ENCODE data around the gene GYPE. TPM values are rescaled to one million over a fixed set of nuclear protein-coding genes. Genes with fewer than 3 reads are reported as not detected.
A peak's percentile ranks its signal among the peaks of the same experiment; 100 is the strongest.
"Not testable (repeated sequence)": the region's sequence is repeated elsewhere in the genome, so short reads cannot be mapped to it uniquely, and the experiment has no call there.

The GYPE gene
- total RNA-seq, 1 donor from 2014 or later: not detected

DNA sequence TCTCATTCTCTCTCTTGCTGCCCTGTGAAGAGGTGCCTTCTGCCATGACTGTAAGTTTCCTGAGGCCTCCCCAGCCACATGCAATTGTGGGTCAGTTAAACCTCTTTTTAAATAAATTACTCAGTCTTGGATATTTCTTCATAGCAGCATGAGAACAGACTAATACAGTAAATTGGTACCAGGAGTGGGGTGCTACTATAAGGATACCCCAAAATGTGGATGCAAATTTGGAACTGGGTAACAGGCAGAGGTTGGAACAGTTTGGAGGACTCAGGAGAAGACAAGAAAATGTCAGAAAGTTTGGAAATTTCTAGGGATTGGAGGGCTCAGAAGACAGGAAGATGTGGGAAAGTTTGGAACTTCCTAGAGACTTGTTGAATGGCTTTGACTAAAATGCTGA lies 74.8 kb downstream of the GYPE start:
- H3K27ac Mint-ChIP-seq (ENCODE audit: unreplicated experiment): peak overlapping the region; percentile 67
- H3K9me3 Mint-ChIP-seq; H3K36me3 Mint-ChIP-seq (ENCODE audit: low read depth); H3K27me3 Mint-ChIP-seq (ENCODE audit: low read depth); H3K4me3 Mint-ChIP-seq; DNase-seq (ENCODE audit: low read depth, low spot score); H3K4me1 Mint-ChIP-seq: not testable (repeated sequence)

DNA sequence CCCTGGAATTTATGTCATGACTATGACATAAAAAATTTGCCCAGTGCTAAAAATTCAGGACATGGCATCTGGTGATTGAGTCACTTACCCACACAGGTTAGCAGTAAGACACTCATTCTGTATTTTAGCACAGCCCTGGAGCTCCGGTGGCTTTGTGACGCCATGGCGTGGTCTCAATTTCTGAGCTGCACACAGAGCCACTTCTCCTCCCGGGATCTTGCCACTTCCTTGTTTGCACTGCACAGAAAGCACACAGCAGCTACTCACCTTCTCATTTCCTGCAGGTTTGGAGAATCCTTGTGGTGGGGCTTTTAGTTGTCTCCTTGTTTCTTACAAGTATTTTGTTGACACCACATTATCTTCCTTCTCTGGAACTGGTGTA lies 76.1 kb downstream of the GYPE start:
- not testable (repeated sequence) for H3K9me3 Mint-ChIP-seq; DNase-seq (ENCODE audit: low read depth, low spot score); H3K4me3 Mint-ChIP-seq; H3K27ac Mint-ChIP-seq (ENCODE audit: unreplicated experiment); H3K27me3 Mint-ChIP-seq (ENCODE audit: low read depth); H3K36me3 Mint-ChIP-seq (ENCODE audit: low read depth); H3K4me1 Mint-ChIP-seq

Other genes with a start within 250 kb of the GYPE start
- gene FREM3, start 204.9 kb downstream of the GYPE start, total RNA-seq: not detected in 2 replicates
- gene GYPB, start 113.8 kb upstream of the GYPE start, total RNA-seq: not detected in 2 replicates
- gene GYPA, start 235.2 kb upstream of the GYPE start, total RNA-seq: not detected in 2 replicates